Glutamatergic neuron (in vitro differentiated cells): ENCODE data around the gene TUBGCP2. TPM values are rescaled to one million over a fixed set of nuclear protein-coding genes. Genes with fewer than 3 reads are reported as not detected.

Experiments used
- DNase-seq: peaks from one replicate; pipeline ENCODE4 v3.0.0; 2022
- H3K27ac Mint-ChIP-seq: one replicate; pipeline ENCODE4 v1.8.0; 2020; ENCODE audit warnings: mild to moderate bottlenecking, mixed read lengths, inconsistent platforms; ENCODE audit not compliant: unreplicated experiment
- H3K27me3 Mint-ChIP-seq: one replicate; pipeline ENCODE4 v1.8.0; 2020; ENCODE audit warnings: mild to moderate bottlenecking, moderate library complexity, mixed read lengths, inconsistent platforms; ENCODE audit not compliant: unreplicated experiment
- H3K36me3 Mint-ChIP-seq: one replicate; pipeline ENCODE4 v1.8.0; 2020; ENCODE audit warnings: mild to moderate bottlenecking, mixed read lengths, inconsistent platforms; ENCODE audit not compliant: unreplicated experiment
- H3K4me1 Mint-ChIP-seq: one replicate; pipeline ENCODE4 v1.8.0; 2020; ENCODE audit warnings: mild to moderate bottlenecking, low read depth, mixed read lengths, inconsistent platforms; ENCODE audit not compliant: unreplicated experiment
- H3K4me3 Mint-ChIP-seq: one replicate; pipeline ENCODE4 v1.8.0; 2020; ENCODE audit warnings: mild to moderate bottlenecking, mixed read lengths, inconsistent platforms; ENCODE audit not compliant: unreplicated experiment
- H3K9me3 Mint-ChIP-seq: one replicate; pipeline ENCODE4 v1.8.0; 2020; ENCODE audit warnings: mild to moderate bottlenecking, moderate library complexity, mixed read lengths, inconsistent platforms; ENCODE audit not compliant: unreplicated experiment
- CTCF ChIP-seq: fragments of 200-600 bp; sonication (generic); IDR thresholded peaks from one replicate; pipeline ENCODE4 v1.5.0; 2021; ENCODE audit not compliant: partially characterized antibody, unreplicated experiment
- total RNA-seq: library from RNA; stranded (reverse); fragmentation: NEBNext Ultra II Directional; extraction: Animal tissue kit (Norgen Biotek cat#: 25700); gene quantifications from one replicate; pipeline ENCODE4 v1.2.1, GENCODE V29; 2021; ENCODE audit not compliant: unreplicated experiment

Gene TUBGCP2
- total RNA-seq, 1 donor from 2014 or later = 61.4 TPM

GRCh38 chr10:133270204-133270603 is 38.5 kb downstream of the TUBGCP2 start:
- peaks cover 7% of the 10 kb centered on the region for H3K27me3 Mint-ChIP-seq
- no peaks in the 10 kb centered on the region for H3K36me3 Mint-ChIP-seq
- no peak overlapping the region for H3K4me3 Mint-ChIP-seq

GRCh38 chr10:133269367-133269766 is 39.3 kb downstream of the TUBGCP2 start:
- no peaks in the 10 kb centered on the region for H3K4me1 Mint-ChIP-seq
- no peaks in the 10 kb centered on the region for H3K9me3 Mint-ChIP-seq
- DNase-seq = no peak
- no peak overlapping the region for H3K27ac Mint-ChIP-seq
- H3K27me3 Mint-ChIP-seq = peaks cover 7% of the 10 kb centered on the region
- no peak for TF ChIP-seq CTCF
- no peak overlapping the region for H3K4me3 Mint-ChIP-seq
- H3K36me3 Mint-ChIP-seq = no peaks in the 10 kb centered on the region

More at GRCh38 chr10:133270204-133270603, 38.5 kb downstream of the TUBGCP2 start:
- DNase-seq = no peak
- no peak overlapping the region for H3K27ac Mint-ChIP-seq
- no peaks in the 10 kb centered on the region for H3K9me3 Mint-ChIP-seq
- TF ChIP-seq CTCF = no peak
- no peaks in the 10 kb centered on the region for H3K4me1 Mint-ChIP-seq

GRCh38 chr10:133268532-133268931 is 40.1 kb downstream of the TUBGCP2 start:
- TF ChIP-seq CTCF = no peak
- no peaks in the 10 kb centered on the region for H3K36me3 Mint-ChIP-seq
- no peak for DNase-seq
- H3K4me3 Mint-ChIP-seq = no peak overlapping the region
- H3K27me3 Mint-ChIP-seq = peaks cover 7% of the 10 kb centered on the region
- H3K4me1 Mint-ChIP-seq = no peaks in the 10 kb centered on the region
- H3K27ac Mint-ChIP-seq = no peak overlapping the region
- H3K9me3 Mint-ChIP-seq = no peaks in the 10 kb centered on the region

- peaks cover 3% of the 10 kb centered on the region for H3K4me1 Mint-ChIP-seq
- no peak for DNase-seq
Measured at GRCh38 chr10:133267829-133268228, 40.8 kb downstream of the TUBGCP2 start.

GRCh38 chr10:133267293-133267692 is 41.4 kb downstream of the TUBGCP2 start:
- no peak for DNase-seq
- Mint-ChIP-seq H3K27me3 (peaks cover 11% of the 10 kb centered on the region), H3K4me3 (no peak overlapping the region), H3K4me1 (peaks cover 7% of the 10 kb centered on the region), H3K36me3 (no peaks in the 10 kb centered on the region), H3K9me3 (no peaks in the 10 kb centered on the region), H3K27ac (no peak overlapping the region)
- no peak for TF ChIP-seq CTCF

More at GRCh38 chr10:133267829-133268228, 40.8 kb downstream of the TUBGCP2 start:
- Mint-ChIP-seq H3K36me3 (no peaks in the 10 kb centered on the region), H3K9me3 (no peaks in the 10 kb centered on the region), H3K4me3 (no peak overlapping the region), H3K27ac (no peak overlapping the region), H3K27me3 (peaks cover 10% of the 10 kb centered on the region)
- TF ChIP-seq CTCF = no peak
